Measurements from ENCODE around the gene GDNF. TPM values are rescaled to one million over a fixed set of nuclear protein-coding genes. Genes with fewer than 3 reads are reported as not detected.
"Not testable (repeated sequence)": the region's sequence is repeated elsewhere in the genome, so short reads cannot be mapped to it uniquely, and the experiment has no call there.

The GDNF gene
- total and polyA plus RNA-seq, 2 donors (not counting 1 experiment from before 2014, with no cell fraction given), result not detected

GRCh38 chr5:37801521-37801920, 38.3 kb downstream of the GDNF start:
- Mint-ChIP-seq H3K27me3 (peaks cover 4% of the 10 kb centered on the region), H3K9me3 (ENCODE audit: insufficient read depth) (peaks cover 3% of the 10 kb centered on the region), H3K4me3 (no peak overlapping the region), H3K4me1 (no peaks in the 10 kb centered on the region), H3K27ac (no peak overlapping the region)
- no peaks in the 10 kb centered on the region for H3K4me1 ChIP-seq (ENCODE audit: control insufficient read depth in 2 of 2, insufficient read depth in 2 of 2, low read length in 2 of 2)
- no peaks in the 10 kb centered on the region for H3K79me2 ChIP-seq (ENCODE audit: control insufficient read depth, insufficient read depth, low read length)
- no peaks in the 10 kb centered on the region for H3K36me3 ChIP-seq (replicated peaks in 1 of 2; ENCODE audit: control extremely low read depth in 1 of 2, control insufficient read depth in 1 of 2, extremely low read depth in 1 of 2, insufficient read depth in 2 of 2, low read length in 1 of 2)
- H3K4me3 ChIP-seq (ENCODE audit: control extremely low read depth in 1 of 5, extremely low read depth in 1 of 5, insufficient read depth in 1 of 5, low read depth in 2 of 5, low read length in 4 of 5), result no peak overlapping the region
- TF ChIP-seq CTCF (IDR thresholded peaks at IDR 0.05) (no peak), EZH2 (IDR thresholded peaks at IDR 0.05; ENCODE audit: borderline replicate concordance, insufficient read depth, low read depth, low read length, poor library complexity, severe bottlenecking) (no peak)
- DNase-seq (no peak), ATAC-seq (ENCODE audit: low read depth) (no peak)
- ChIA-PET CTCF (no interaction called here), POLR2A (no interaction called here)
- H3K9ac ChIP-seq (ENCODE audit: low read length), result no peak overlapping the region
- 95% methylated on average over 2 of the region's 2 CpGs for WGBS (ENCODE audit: insufficient coverage)
- H3K27ac ChIP-seq (ENCODE audit: low read length in 2 of 2), result no peak overlapping the region
- intact Hi-C loops (cut with micrococcal nuclease), result no loop called here
- H2AFZ ChIP-seq (ENCODE audit: insufficient read depth, low read depth, low read length, poor library complexity, severe bottlenecking), result no peak overlapping the region
- peaks cover 0 to 3% (median 0%) of the 10 kb centered on the region in 4 experiments for H3K27me3 ChIP-seq (replicated peaks in 1 of 4; ENCODE audit: control extremely low read depth in 1 of 4, control insufficient read depth in 3 of 4, insufficient read depth in 4 of 4, low read length in 3 of 4)
- no peaks in the 10 kb centered on the region for H4K20me1 ChIP-seq (ENCODE audit: control insufficient read depth, insufficient read depth, low read length, poor library complexity, severe bottlenecking)
- H3K4me2 ChIP-seq (replicated peaks; ENCODE audit: low read depth, low read length, poor library complexity, severe bottlenecking), result no peak overlapping the region
- no peaks in the 10 kb centered on the region for H3K9me3 ChIP-seq (ENCODE audit: control extremely low read depth in 1 of 3, control insufficient read depth in 2 of 3, insufficient read depth in 1 of 3, low read length in 2 of 3)

- H3K27me3 Mint-ChIP-seq, result peaks cover 4% of the 10 kb centered on the region
- no peak for TF ChIP-seq EZH2 (IDR thresholded peaks at IDR 0.05; ENCODE audit: borderline replicate concordance, insufficient read depth, low read depth, low read length, poor library complexity, severe bottlenecking)
- no peak for TF ChIP-seq CTCF (IDR thresholded peaks at IDR 0.05)
- WGBS (ENCODE audit: insufficient coverage), result 100% methylated on average over 1 of the region's 2 CpGs
- H3K4me3 Mint-ChIP-seq, result no peak overlapping the region
- Histone ChIP-seq H3K27me3 (replicated peaks in 1 of 4; ENCODE audit: control extremely low read depth in 1 of 4, control insufficient read depth in 3 of 4, insufficient read depth in 4 of 4, low read length in 3 of 4) (peaks cover 0 to 3% (median 0%) of the 10 kb centered on the region in 4 experiments), H3K27ac (ENCODE audit: low read length in 2 of 2) (no peak overlapping the region), H3K9me3 (ENCODE audit: control extremely low read depth in 1 of 3, control insufficient read depth in 2 of 3, insufficient read depth in 1 of 3, low read length in 2 of 3) (peaks cover 0 to 4% (median 0%) of the 10 kb centered on the region in 3 donors), H3K79me2 (ENCODE audit: control insufficient read depth, insufficient read depth, low read length) (no peaks in the 10 kb centered on the region), H3K4me1 (ENCODE audit: control insufficient read depth in 2 of 2, insufficient read depth in 2 of 2, low read length in 2 of 2) (no peaks in the 10 kb centered on the region), H3K4me2 (replicated peaks; ENCODE audit: low read depth, low read length, poor library complexity, severe bottlenecking) (no peak overlapping the region), H4K20me1 (ENCODE audit: control insufficient read depth, insufficient read depth, low read length, poor library complexity, severe bottlenecking) (no peaks in the 10 kb centered on the region), H3K9ac (ENCODE audit: low read length) (no peak overlapping the region), H3K36me3 (replicated peaks in 1 of 2; ENCODE audit: control extremely low read depth in 1 of 2, control insufficient read depth in 1 of 2, extremely low read depth in 1 of 2, insufficient read depth in 2 of 2, low read length in 1 of 2) (no peaks in the 10 kb centered on the region), H2AFZ (ENCODE audit: insufficient read depth, low read depth, low read length, poor library complexity, severe bottlenecking) (no peak overlapping the region), H3K4me3 (ENCODE audit: control extremely low read depth in 1 of 5, extremely low read depth in 1 of 5, insufficient read depth in 1 of 5, low read depth in 2 of 5, low read length in 4 of 5) (no peak overlapping the region)
- ChIA-PET CTCF (no interaction called here), POLR2A (no interaction called here)
- ATAC-seq (ENCODE audit: low read depth) (no peak), DNase-seq (no peak)
- no peaks in the 10 kb centered on the region for H3K4me1 Mint-ChIP-seq
- peaks cover 3% of the 10 kb centered on the region for H3K9me3 Mint-ChIP-seq (ENCODE audit: insufficient read depth)
- intact Hi-C loops (cut with micrococcal nuclease), result no loop called here
- H3K27ac Mint-ChIP-seq, result no peak overlapping the region
Observed at GRCh38 chr5:37799865-37800421, 39.9 kb downstream of the GDNF start.

- WGBS (ENCODE audit: insufficient coverage), result 100% methylated on average over 1 of the region's 1 CpG
- CTCF ChIA-PET; H3K4me3 ChIP-seq (ENCODE audit: control extremely low read depth in 1 of 5, extremely low read depth in 1 of 5, insufficient read depth in 1 of 5, low read depth in 2 of 5, low read length in 4 of 5); H3K79me2 ChIP-seq (ENCODE audit: control insufficient read depth, insufficient read depth, low read length); H4K20me1 ChIP-seq (ENCODE audit: control insufficient read depth, insufficient read depth, low read length, poor library complexity, severe bottlenecking); H3K27ac Mint-ChIP-seq; ATAC-seq (ENCODE audit: low read depth); H3K27me3 Mint-ChIP-seq; intact Hi-C loops (cut with micrococcal nuclease); H3K27ac ChIP-seq (ENCODE audit: low read length in 2 of 2); H3K4me2 ChIP-seq (replicated peaks; ENCODE audit: low read depth, low read length, poor library complexity, severe bottlenecking); H3K4me3 Mint-ChIP-seq; POLR2A ChIA-PET; H3K36me3 ChIP-seq (replicated peaks in 1 of 2; ENCODE audit: control extremely low read depth in 1 of 2, control insufficient read depth in 1 of 2, extremely low read depth in 1 of 2, insufficient read depth in 2 of 2, low read length in 1 of 2); H3K4me1 Mint-ChIP-seq; DNase-seq; H3K4me1 ChIP-seq (ENCODE audit: control insufficient read depth in 2 of 2, insufficient read depth in 2 of 2, low read length in 2 of 2); H2AFZ ChIP-seq (ENCODE audit: insufficient read depth, low read depth, low read length, poor library complexity, severe bottlenecking); H3K27me3 ChIP-seq (replicated peaks in 1 of 4; ENCODE audit: control extremely low read depth in 1 of 4, control insufficient read depth in 3 of 4, insufficient read depth in 4 of 4, low read length in 3 of 4); H3K9ac ChIP-seq (ENCODE audit: low read length): not testable (repeated sequence)
- H3K9me3 ChIP-seq (ENCODE audit: control extremely low read depth in 1 of 3, control insufficient read depth in 2 of 3, insufficient read depth in 1 of 3, low read length in 2 of 3), result peaks cover 0 to 18% (median 0%) of the 10 kb centered on the region in 3 donors
- H3K9me3 Mint-ChIP-seq (ENCODE audit: insufficient read depth), result peaks cover 17% of the 10 kb centered on the region
Observed at GRCh38 chr5:37796435-37796834, 43.4 kb downstream of the GDNF start.
